ENCODE results near the gene DCC.

Gene DCC

DNA sequence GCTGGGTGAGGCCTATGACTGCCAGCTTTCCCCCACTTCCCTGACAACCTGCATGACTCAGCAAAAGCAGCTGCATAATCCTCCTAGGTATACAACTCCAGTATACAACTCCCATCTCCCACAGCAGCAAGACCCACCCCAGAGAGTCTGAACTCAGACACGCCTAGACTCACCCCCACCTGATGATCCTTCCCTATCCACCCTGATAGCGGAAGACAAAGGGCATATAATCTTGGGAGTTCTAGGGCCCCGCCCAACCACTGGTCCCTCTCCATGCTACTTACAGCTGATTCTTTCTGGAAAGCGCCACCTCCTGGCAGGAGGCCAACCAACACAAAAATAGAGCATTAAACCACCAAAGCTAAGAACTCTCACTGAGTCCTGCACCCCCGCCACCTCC is 296.5 kb downstream of the DCC start:
- Histone ChIP-seq H3K4me3 (ENCODE audit: low read length, poor library complexity, severe bottlenecking) (no peak overlapping the region), H3K27me3 (ENCODE audit: insufficient read depth, low read length, poor library complexity, severe bottlenecking) (no peaks in the 10 kb centered on the region), H3K9me3 (ENCODE audit: insufficient read depth, low read depth, low read length) (no peaks in the 10 kb centered on the region; the same call in 1 of the 2 replicates), H3K9me2 (replicated peaks; ENCODE audit: low read depth, low read length) (no peaks in the 10 kb centered on the region), H3K4me1 (ENCODE audit: insufficient read depth, low read length, poor library complexity, severe bottlenecking) (no peaks in the 10 kb centered on the region), H3K4me2 (ENCODE audit: low read depth, low read length, poor library complexity, severe bottlenecking) (no peak overlapping the region), H3K36me3 (ENCODE audit: insufficient read depth, low read length) (no peaks in the 10 kb centered on the region), H3F3A (ENCODE audit: low read depth) (no peaks in the 10 kb centered on the region), H3K79me2 (ENCODE audit: insufficient read depth, low read length) (no peaks in the 10 kb centered on the region), H2AFZ (ENCODE audit: low read length) (no peak overlapping the region), H4K20me1 (ENCODE audit: insufficient read depth, low read length, poor library complexity, severe bottlenecking) (no peaks in the 10 kb centered on the region), H3K9ac (ENCODE audit: low read depth, low read length, poor library complexity, severe bottlenecking) (no peak overlapping the region)
- TF ChIP-seq CTCF (conservative IDR thresholded peaks at IDR 0.05; ENCODE audit: low read length), result no peak
- no peak for TF ChIP-seq EZH2phosphoT487 (IDR thresholded peaks at IDR 0.05; ENCODE audit: borderline replicate concordance)

GRCh38 chr18:52648201-52648600 is 308.2 kb downstream of the DCC start:
- Histone ChIP-seq H3K9ac (ENCODE audit: low read depth, low read length, poor library complexity, severe bottlenecking) (no peak overlapping the region), H3K36me3 (ENCODE audit: insufficient read depth, low read length) (no peaks in the 10 kb centered on the region), H3K27me3 (ENCODE audit: insufficient read depth, low read length, poor library complexity, severe bottlenecking) (no peaks in the 10 kb centered on the region), H3K79me2 (ENCODE audit: insufficient read depth, low read length) (no peaks in the 10 kb centered on the region), H3K9me2 (replicated peaks; ENCODE audit: low read depth, low read length) (no peaks in the 10 kb centered on the region), H2AFZ (ENCODE audit: low read length) (no peak overlapping the region), H3K4me2 (ENCODE audit: low read depth, low read length, poor library complexity, severe bottlenecking) (no peak overlapping the region), H3K4me3 (ENCODE audit: low read length, poor library complexity, severe bottlenecking) (no peak overlapping the region), H3K9me3 (ENCODE audit: insufficient read depth, low read depth, low read length) (no peaks in the 10 kb centered on the region), H4K20me1 (ENCODE audit: insufficient read depth, low read length, poor library complexity, severe bottlenecking) (no peaks in the 10 kb centered on the region), H3K4me1 (ENCODE audit: insufficient read depth, low read length, poor library complexity, severe bottlenecking) (no peaks in the 10 kb centered on the region), H3F3A (ENCODE audit: low read depth) (no peaks in the 10 kb centered on the region)
- no peak for TF ChIP-seq CTCF (conservative IDR thresholded peaks at IDR 0.05; ENCODE audit: low read length)
- TF ChIP-seq EZH2phosphoT487 (IDR thresholded peaks at IDR 0.05; ENCODE audit: borderline replicate concordance), result no peak

DNA sequence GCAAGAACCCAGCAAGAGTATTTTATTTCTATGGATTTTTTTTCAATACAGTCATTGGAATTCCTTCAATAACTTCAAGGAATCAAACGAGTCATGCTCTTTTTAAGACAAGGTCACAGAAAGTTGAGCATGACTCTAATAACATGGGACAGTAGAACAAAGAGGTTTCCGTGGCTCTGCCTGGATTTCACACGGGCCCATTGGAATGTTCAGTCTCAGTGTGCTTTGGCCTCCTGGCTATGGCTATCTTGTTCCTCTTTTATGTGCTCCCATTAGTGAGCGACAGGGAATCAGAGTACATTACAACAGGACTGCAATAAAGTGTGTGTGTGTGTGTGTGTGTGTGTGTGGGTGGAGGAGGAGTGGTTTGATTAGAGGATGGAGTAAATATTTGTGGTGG is 312.4 kb downstream of the DCC start:
- no peak for TF ChIP-seq CTCF (conservative IDR thresholded peaks at IDR 0.05; ENCODE audit: low read length)
- no peak for TF ChIP-seq EZH2phosphoT487 (IDR thresholded peaks at IDR 0.05; ENCODE audit: borderline replicate concordance)
- no peak overlapping the region for H3K4me2 ChIP-seq (ENCODE audit: low read depth, low read length, poor library complexity, severe bottlenecking)
- no peaks in the 10 kb centered on the region for H3K4me1 ChIP-seq (ENCODE audit: insufficient read depth, low read length, poor library complexity, severe bottlenecking)
- no peaks in the 10 kb centered on the region for H3K27me3 ChIP-seq (ENCODE audit: insufficient read depth, low read length, poor library complexity, severe bottlenecking)
- no peak overlapping the region for H3K9ac ChIP-seq (ENCODE audit: low read depth, low read length, poor library complexity, severe bottlenecking)
- H3F3A ChIP-seq (ENCODE audit: low read depth), result no peaks in the 10 kb centered on the region
- no peaks in the 10 kb centered on the region for H3K79me2 ChIP-seq (ENCODE audit: insufficient read depth, low read length)
- no peaks in the 10 kb centered on the region for H3K36me3 ChIP-seq (ENCODE audit: insufficient read depth, low read length)
- H4K20me1 ChIP-seq (ENCODE audit: insufficient read depth, low read length, poor library complexity, severe bottlenecking), result no peaks in the 10 kb centered on the region
- no peaks in the 10 kb centered on the region for H3K9me2 ChIP-seq (replicated peaks; ENCODE audit: low read depth, low read length)
- no peak overlapping the region for H3K4me3 ChIP-seq (ENCODE audit: low read length, poor library complexity, severe bottlenecking)
- H2AFZ ChIP-seq (ENCODE audit: low read length), result no peak overlapping the region
- no peaks in the 10 kb centered on the region for H3K9me3 ChIP-seq (ENCODE audit: insufficient read depth, low read depth, low read length)

Measured in Loucy (cell line).